ENCODE results near the gene CCDC183.
A peak's percentile ranks its signal among the peaks of the same experiment; 100 is the strongest.

Gene CCDC183

GRCh38 chr9:136756836-136757235 is 39.3 kb upstream of the CCDC183 start:
- DNase-seq (ENCODE audit: extremely low read depth, low read depth): no peak
- no peak for TF ChIP-seq CTCF (IDR thresholded peaks at IDR 0.05; ENCODE audit: low read depth, low read length)

GRCh38 chr9:136757328-136757727 is 38.8 kb upstream of the CCDC183 start:
- no peak for TF ChIP-seq CTCF (IDR thresholded peaks at IDR 0.05; ENCODE audit: low read depth, low read length)
- no peak for DNase-seq (ENCODE audit: extremely low read depth, low read depth)

GRCh38 chr9:136757751-136758140 is 38.4 kb upstream of the CCDC183 start:
- no peak for TF ChIP-seq CTCF (IDR thresholded peaks at IDR 0.05; ENCODE audit: low read depth, low read length)
- DNase-seq (ENCODE audit: extremely low read depth, low read depth): no peak

GRCh38 chr9:136759001-136759400 is 37.1 kb upstream of the CCDC183 start:
- no peak for TF ChIP-seq CTCF (IDR thresholded peaks at IDR 0.05; ENCODE audit: low read depth, low read length)
- no peak for DNase-seq (ENCODE audit: extremely low read depth, low read depth)

GRCh38 chr9:136759436-136760325 is 36.5 kb upstream of the CCDC183 start:
- DNase-seq (ENCODE audit: extremely low read depth, low read depth): no peak
- TF ChIP-seq CTCF (IDR thresholded peaks at IDR 0.05; ENCODE audit: low read depth, low read length): no peak

- DNase-seq (ENCODE audit: extremely low read depth, low read depth): no peak
- no peak for TF ChIP-seq CTCF (IDR thresholded peaks at IDR 0.05; ENCODE audit: low read depth, low read length)
These were observed 35.7 kb upstream of the CCDC183 start for GRCh38 chr9:136760424-136760823.

GRCh38 chr9:136760834-136761544 is 35.1 kb upstream of the CCDC183 start:
- TF ChIP-seq CTCF (IDR thresholded peaks at IDR 0.05; ENCODE audit: low read depth, low read length): peak; percentile 69
- DNase-seq (ENCODE audit: extremely low read depth, low read depth): peak; percentile 20

All from AG09319 (cell line).